ENCODE data around the gene IQCH.

GRCh38 chr15:67401336-67401735, 146.8 kb downstream of the IQCH start:
- no peak for TF ChIP-seq CTCF (conservative IDR thresholded peaks at IDR 0.05; ENCODE audit: low read depth, low read length)
- TF ChIP-seq EZH2 (IDR thresholded peaks at IDR 0.05; ENCODE audit: low read length, unreplicated experiment): no peak
- no peak for TF ChIP-seq EZH2phosphoT487 (IDR thresholded peaks at IDR 0.05; ENCODE audit: borderline replicate concordance, low read length)

All from PC-3 (cell line).